ENCODE measurements around the gene AOPEP. TPM values are rescaled to one million over a fixed set of nuclear protein-coding genes. Genes with fewer than 3 reads are reported as not detected.

AOPEP gene
- total and polyA plus RNA-seq, 2 of the 13 experiments (the other 11 are each of a cell fraction or from before 2014, with no cell fraction given): 22.2 to 41.6 TPM

GRCh38 chr9:95070549-95071021 is 344.1 kb downstream of the AOPEP start (continued):
- TF ChIP-seq JDP2 (CRISPR knock-in tag; IDR thresholded peaks at IDR 0.05; ENCODE audit: borderline replicate concordance) (no peak), ZNF598 (CRISPR knock-in tag; IDR thresholded peaks at IDR 0.05; ENCODE audit: borderline replicate concordance) (no peak), ZNF264 (CRISPR knock-in tag; IDR thresholded peaks at IDR 0.05) (no peak), ZNF512 (CRISPR knock-in tag; IDR thresholded peaks at IDR 0.05) (no peak), NFE2L1 (CRISPR knock-in tag; IDR thresholded peaks at IDR 0.05; ENCODE audit: borderline replicate concordance) (no peak), GZF1 (CRISPR knock-in tag; IDR thresholded peaks at IDR 0.05) (no peak), RORA (CRISPR knock-in tag; IDR thresholded peaks at IDR 0.05) (no peak), MTF1 (CRISPR knock-in tag; IDR thresholded peaks at IDR 0.05) (no peak), TEF (CRISPR knock-in tag; IDR thresholded peaks at IDR 0.05) (no peak), ARHGAP35 (CRISPR knock-in tag; IDR thresholded peaks at IDR 0.05; ENCODE audit: borderline replicate concordance) (no peak), ZNF256 (CRISPR knock-in tag; conservative IDR thresholded peaks at IDR 0.05) (no peak), EED (CRISPR knock-in tag; IDR thresholded peaks at IDR 0.05) (no peak), IKZF1 (IDR thresholded peaks at IDR 0.05) (no peak), FOXO1 (CRISPR knock-in tag; IDR thresholded peaks at IDR 0.05) (peak; percentile 32; the same call in 1 of the 2 replicates), ZNF460 (CRISPR knock-in tag; IDR thresholded peaks at IDR 0.05; ENCODE audit: borderline replicate concordance) (no peak), ZFP82 (CRISPR knock-in tag; IDR thresholded peaks at IDR 0.05; ENCODE audit: borderline replicate concordance) (no peak), DPF2 (CRISPR knock-in tag; IDR thresholded peaks at IDR 0.05; ENCODE audit: borderline replicate concordance, low read depth) (no peak)
- TF ChIP-seq, protein P1, sequence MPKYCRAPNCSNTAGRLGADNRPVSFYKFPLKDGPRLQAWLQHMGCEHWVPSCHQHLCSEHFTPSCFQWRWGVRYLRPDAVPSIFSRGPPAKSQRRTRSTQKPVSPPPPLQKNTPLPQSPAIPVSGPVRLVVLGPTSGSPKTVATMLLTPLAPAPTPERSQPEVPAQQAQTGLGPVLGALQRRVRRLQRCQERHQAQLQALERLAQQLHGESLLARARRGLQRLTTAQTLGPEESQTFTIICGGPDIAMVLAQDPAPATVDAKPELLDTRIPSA (CRISPR knock-in tag; IDR thresholded peaks at IDR 0.05; ENCODE audit: borderline replicate concordance): no peak
- TF ChIP-seq, protein P2, sequence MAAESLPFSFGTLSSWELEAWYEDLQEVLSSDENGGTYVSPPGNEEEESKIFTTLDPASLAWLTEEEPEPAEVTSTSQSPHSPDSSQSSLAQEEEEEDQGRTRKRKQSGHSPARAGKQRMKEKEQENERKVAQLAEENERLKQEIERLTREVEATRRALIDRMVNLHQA (CRISPR knock-in tag; IDR thresholded peaks at IDR 0.05): no peak
- TF ChIP-seq, protein P3, sequence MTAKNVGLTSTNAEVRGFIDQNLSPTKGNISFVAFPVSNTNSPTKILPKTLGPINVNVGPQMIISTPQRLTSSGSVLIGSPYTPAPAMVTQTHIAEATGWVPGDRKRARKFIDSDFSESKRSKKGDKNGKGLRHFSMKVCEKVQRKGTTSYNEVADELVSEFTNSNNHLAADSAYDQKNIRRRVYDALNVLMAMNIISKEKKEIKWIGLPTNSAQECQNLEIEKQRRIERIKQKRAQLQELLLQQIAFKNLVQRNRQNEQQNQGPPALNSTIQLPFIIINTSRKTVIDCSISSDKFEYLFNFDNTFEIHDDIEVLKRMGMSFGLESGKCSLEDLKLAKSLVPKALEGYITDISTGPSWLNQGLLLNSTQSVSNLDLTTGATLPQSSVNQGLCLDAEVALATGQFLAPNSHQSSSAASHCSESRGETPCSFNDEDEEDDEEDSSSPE (CRISPR knock-in tag; IDR thresholded peaks at IDR 0.05): no peak
- TF ChIP-seq, protein P4, sequence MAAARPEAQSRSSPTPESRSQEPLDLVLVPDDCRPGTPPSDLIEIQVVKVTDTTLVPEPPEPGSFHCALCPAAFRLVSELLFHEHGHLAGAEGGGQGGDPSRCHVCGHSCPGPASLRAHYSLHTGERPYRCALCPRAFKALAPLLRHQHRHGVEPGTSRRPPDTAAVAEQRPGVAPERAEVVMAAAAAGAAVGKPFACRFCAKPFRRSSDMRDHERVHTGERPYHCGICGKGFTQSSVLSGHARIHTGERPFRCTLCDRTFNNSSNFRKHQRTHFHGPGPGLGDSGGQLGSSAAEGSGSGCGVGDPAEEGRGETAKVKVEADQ (CRISPR knock-in tag; IDR thresholded peaks at IDR 0.05; ENCODE audit: borderline replicate concordance): no peak
- TF ChIP-seq, protein P5, sequence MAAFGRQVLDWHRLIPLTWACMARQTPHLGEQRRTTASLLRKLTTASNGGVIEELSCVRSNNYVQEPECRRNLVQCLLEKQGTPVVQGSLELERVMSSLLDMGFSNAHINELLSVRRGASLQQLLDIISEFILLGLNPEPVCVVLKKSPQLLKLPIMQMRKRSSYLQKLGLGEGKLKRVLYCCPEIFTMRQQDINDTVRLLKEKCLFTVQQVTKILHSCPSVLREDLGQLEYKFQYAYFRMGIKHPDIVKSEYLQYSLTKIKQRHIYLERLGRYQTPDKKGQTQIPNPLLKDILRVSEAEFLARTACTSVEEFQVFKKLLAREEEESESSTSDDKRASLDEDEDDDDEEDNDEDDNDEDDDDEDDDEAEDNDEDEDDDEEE (CRISPR knock-in tag; IDR thresholded peaks at IDR 0.05): no peak
- TF ChIP-seq, protein P6, sequence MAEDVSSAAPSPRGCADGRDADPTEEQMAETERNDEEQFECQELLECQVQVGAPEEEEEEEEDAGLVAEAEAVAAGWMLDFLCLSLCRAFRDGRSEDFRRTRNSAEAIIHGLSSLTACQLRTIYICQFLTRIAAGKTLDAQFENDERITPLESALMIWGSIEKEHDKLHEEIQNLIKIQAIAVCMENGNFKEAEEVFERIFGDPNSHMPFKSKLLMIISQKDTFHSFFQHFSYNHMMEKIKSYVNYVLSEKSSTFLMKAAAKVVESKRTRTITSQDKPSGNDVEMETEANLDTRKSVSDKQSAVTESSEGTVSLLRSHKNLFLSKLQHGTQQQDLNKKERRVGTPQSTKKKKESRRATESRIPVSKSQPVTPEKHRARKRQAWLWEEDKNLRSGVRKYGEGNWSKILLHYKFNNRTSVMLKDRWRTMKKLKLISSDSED (CRISPR knock-in tag; IDR thresholded peaks at IDR 0.05): no peak
